Mucosa of descending colon (tissue), 3 donors: ENCODE measurements around the gene ITFG1. TPM values are rescaled to one million over a fixed set of nuclear protein-coding genes. Genes with fewer than 3 reads are reported as not detected.

Experiments
- ATAC-seq: fragments of 200-7000 bp; cut with Tn5 transposase; one replicate; pipeline ENCODE4 v1.9.1; 2020; ENCODE audit warnings: mild to moderate bottlenecking, moderate library complexity
- DNase-seq, 3 donors: peaks; one replicate each; pipeline ENCODE4 v3.0.0-alpha.2; 2020
- H3K36me3 ChIP-seq: fragments of 200-600 bp; one replicate; pipeline ENCODE4 v1.8.0; 2021; ENCODE audit warnings: low read depth, mild to moderate bottlenecking
- H3K4me1 ChIP-seq: fragments of 200-600 bp; one replicate; pipeline ENCODE4 v1.8.0; 2021; ENCODE audit warnings: low read depth, mild to moderate bottlenecking
- H3K4me3 ChIP-seq: fragments of 200-600 bp; one replicate; pipeline ENCODE4 v1.8.0; 2021; ENCODE audit warnings: mild to moderate bottlenecking
- H3K9me3 ChIP-seq: fragments of 200-600 bp; one replicate; pipeline ENCODE4 v1.8.0; 2021; ENCODE audit warnings: mild to moderate bottlenecking
- intact Hi-C, 2 donors: fragments of 100-400 bp; cut with DNase I in 1 of 2; cut with micrococcal nuclease in 1 of 2; formaldehyde crosslinking; loops; one replicate each; pipeline versions ENCODE4 v1.11.0 to v1.11.1; 2022; cut with DNase I, micrococcal nuclease
- long read RNA-seq, 2 donors: library from polyadenylated mRNA; unstranded; transcript quantifications; one replicate each; pipeline ENCODE4 v2.0.0, GENCODE V29; 2019 to 2021
- total RNA-seq, 3 donors: library from RNA; stranded (reverse); fragmentation: NEBNext Ultra II Directional in 2 of 3; extraction: Animal tissue kit (Norgen Biotek cat#: 25700) in 2 of 3; gene quantifications; one replicate each; pipeline versions ENCODE4 v1.2.1 to v1.2.4, GENCODE V29; 2021 to 2023
- TF ChIP-seq, protein P1 (sequence below): fragments of 200-600 bp; IDR thresholded peaks from one replicate; pipeline ENCODE4 v1.8.0; 2022; ENCODE audit warnings: antibody characterized with exemption, mild to moderate bottlenecking
- donor health status: DM: no; HTN: no; CAD: no; lungs with moderate emphysema.
- donor health status: DM: no; HTN: no; CAD: no.
- donor health status: DM: no; HTN: yes; CAD: no.

ITFG1 gene
- total RNA-seq: 10 to 100 TPM; 53.7 to 82.7 (median 73.9) TPM
- long read RNA-seq, donor 1, transcript ITFG1-201 (18 exons, 3,400 nt): major isoform, 95 of 111 reads
- long read RNA-seq, donor 1, partial matches to known transcripts: 3 of 111 reads
- long read RNA-seq, donor 1, other reads (novel, unspliced or antisense): 13 of 111 reads
- long read RNA-seq, donor 2, transcript ITFG1-201 (18 exons, 3,400 nt): major isoform, 65 of 86 reads
- long read RNA-seq, donor 2, partial matches to known transcripts: 5 of 86 reads
- long read RNA-seq, donor 2, other reads (novel, unspliced or antisense): 16 of 86 reads

DNA sequence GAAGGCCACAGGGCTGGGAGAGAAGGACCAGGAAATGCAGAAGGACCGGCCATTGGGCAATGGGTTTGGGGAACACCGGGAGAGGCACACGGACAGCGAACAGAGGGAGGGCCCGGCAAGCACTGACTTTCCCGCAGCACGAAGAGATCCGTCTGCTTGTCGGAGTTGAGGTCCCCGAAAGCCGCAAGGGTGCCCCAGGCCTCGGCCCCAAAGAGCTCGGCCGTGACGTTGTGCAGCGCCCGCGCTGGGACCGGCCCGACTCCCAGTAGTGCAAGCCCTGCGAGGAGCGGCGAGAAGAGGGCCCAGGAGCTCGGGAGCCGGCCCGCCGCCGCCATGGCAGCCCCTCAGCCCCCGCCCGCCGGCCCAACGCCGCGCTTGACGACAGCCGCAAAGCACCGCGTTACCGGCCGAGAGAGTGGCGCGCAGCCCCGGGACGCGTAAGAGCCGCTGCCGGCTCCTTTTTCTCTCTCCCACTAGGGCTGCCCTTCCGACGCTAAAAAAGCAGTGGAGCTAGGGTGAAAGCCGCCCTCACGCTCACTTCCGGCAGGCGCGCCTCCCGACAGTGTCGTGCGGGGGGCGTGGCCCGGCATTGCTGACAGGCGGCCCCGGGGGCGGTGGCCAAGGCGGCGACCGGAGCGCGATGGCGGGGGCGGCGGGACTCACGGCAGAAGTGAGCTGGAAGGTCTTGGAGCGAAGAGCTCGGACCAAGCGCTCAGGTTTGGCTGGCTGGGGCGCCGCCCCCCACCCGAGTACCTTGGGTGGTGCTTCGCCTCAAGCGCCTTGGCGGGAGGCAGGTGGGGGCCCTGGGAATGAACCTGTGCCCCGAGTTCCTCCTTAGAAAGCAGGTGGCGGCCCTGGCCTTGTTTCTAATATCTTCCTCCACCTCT, at the start of gene ITFG1, which contains the start of gene PHKB:
Gene ITFG1, minus strand, starts transcription at position 353 of the 887 bp plus-strand sequence. Its CDS starts 18 bp downstream, at position 335.
Gene PHKB, plus strand, starts transcription at position 621 of the 887 bp plus-strand sequence. Its CDS starts 20 bp downstream, at position 641.
- peak; percentile 97 for ATAC-seq
- TF ChIP-seq, protein P1, sequence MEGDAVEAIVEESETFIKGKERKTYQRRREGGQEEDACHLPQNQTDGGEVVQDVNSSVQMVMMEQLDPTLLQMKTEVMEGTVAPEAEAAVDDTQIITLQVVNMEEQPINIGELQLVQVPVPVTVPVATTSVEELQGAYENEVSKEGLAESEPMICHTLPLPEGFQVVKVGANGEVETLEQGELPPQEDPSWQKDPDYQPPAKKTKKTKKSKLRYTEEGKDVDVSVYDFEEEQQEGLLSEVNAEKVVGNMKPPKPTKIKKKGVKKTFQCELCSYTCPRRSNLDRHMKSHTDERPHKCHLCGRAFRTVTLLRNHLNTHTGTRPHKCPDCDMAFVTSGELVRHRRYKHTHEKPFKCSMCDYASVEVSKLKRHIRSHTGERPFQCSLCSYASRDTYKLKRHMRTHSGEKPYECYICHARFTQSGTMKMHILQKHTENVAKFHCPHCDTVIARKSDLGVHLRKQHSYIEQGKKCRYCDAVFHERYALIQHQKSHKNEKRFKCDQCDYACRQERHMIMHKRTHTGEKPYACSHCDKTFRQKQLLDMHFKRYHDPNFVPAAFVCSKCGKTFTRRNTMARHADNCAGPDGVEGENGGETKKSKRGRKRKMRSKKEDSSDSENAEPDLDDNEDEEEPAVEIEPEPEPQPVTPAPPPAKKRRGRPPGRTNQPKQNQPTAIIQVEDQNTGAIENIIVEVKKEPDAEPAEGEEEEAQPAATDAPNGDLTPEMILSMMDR: peak; percentile 13
- peaks cover 18% of the 10 kb centered on the region for H3K4me1 ChIP-seq

DNA sequence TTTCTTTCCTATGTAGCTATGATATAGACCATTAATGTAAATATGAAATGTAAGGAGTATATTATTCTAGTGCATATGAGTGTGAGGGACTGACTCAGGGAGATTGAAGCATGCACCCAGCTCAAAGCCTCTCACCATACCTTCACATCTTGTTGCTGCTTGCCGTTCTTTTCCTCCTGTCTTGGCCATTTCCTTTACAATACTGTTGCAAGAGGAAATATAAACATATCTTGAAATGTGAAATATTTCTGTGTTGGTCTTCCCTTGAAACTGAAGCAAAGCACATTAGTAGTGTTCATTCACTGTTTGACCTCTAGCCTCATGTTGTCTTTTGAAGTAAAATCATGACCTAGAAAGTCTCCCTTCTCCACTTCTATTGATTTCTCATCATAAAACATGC, 46.8 kb upstream of the ITFG1 start:
- peaks cover 1% of the 10 kb centered on the region for H3K36me3 ChIP-seq
- no peak overlapping the region for H3K4me3 ChIP-seq
- no peaks in the 10 kb centered on the region for H3K9me3 ChIP-seq
- ATAC-seq: no peak
- TF ChIP-seq, protein P1: no peak
- no peak for DNase-seq
- H3K4me1 ChIP-seq: no peaks in the 10 kb centered on the region
- intact Hi-C loops: no loop called here

More for the DNA sequence above, at the start of gene ITFG1, which contains the start of gene PHKB:
- peak within 1 kb of the TSS; percentile 89 for H3K4me3 ChIP-seq
- intact Hi-C loops: no loop called here
- peak; percentile 95 to 96 (median 95) for DNase-seq
- no peaks in the 10 kb centered on the region for H3K9me3 ChIP-seq
- H3K36me3 ChIP-seq: no peaks in the 10 kb centered on the region

DNA sequence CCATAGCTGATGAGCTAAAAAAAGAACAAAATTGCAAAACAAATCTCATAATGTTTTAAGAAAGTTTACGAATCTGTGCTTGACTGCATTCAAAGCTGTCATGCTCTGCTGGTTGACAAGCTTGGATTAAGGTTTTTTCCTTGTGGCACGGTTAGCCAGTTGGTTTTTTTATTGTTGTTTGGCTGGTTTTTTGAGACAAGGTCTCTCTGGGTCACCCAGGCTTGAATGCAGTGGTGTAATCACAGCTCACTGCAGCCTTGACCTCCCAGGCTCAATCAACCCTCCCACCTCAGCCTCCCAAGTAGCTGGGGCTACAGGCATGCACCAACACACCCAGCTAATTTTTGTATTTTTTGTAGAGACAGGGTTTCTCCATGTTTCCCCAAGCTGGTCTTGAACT, 45.9 kb upstream of the ITFG1 start:
- Histone ChIP-seq H3K4me3 (no peak overlapping the region), H3K36me3 (peaks cover 4% of the 10 kb centered on the region), H3K4me1 (no peaks in the 10 kb centered on the region), H3K9me3 (no peaks in the 10 kb centered on the region)
- TF ChIP-seq, protein P1: no peak
- DNase-seq (no peak), ATAC-seq (no peak)
- intact Hi-C loops: no loop called here

DNA sequence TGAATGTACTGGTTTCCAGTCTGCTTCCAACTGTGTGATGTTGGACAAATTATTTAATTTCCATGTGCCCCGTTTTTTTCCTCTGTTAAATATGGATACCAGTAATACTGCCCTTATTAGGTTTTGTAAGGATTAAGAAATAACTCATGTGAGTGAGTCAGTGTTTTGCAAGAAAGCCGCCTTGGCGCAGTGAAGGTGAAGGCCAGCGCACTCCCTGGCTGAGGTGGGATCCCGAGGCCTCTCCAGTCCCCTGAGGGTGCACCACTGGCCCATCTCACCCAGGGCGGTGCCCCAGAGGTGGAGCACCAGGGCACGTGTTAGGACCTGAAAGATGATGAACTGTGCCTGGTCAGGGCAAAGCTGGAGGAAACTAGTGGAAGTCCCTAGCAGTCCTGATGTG, 43.7 kb upstream of the ITFG1 start:
- TF ChIP-seq, protein P1: no peak
- H3K4me3 ChIP-seq: no peak overlapping the region
- peaks cover 4% of the 10 kb centered on the region for H3K36me3 ChIP-seq
- intact Hi-C loops: no loop called here
- no peaks in the 10 kb centered on the region for H3K4me1 ChIP-seq
- no peaks in the 10 kb centered on the region for H3K9me3 ChIP-seq
- DNase-seq (no peak), ATAC-seq (no peak)

DNA sequence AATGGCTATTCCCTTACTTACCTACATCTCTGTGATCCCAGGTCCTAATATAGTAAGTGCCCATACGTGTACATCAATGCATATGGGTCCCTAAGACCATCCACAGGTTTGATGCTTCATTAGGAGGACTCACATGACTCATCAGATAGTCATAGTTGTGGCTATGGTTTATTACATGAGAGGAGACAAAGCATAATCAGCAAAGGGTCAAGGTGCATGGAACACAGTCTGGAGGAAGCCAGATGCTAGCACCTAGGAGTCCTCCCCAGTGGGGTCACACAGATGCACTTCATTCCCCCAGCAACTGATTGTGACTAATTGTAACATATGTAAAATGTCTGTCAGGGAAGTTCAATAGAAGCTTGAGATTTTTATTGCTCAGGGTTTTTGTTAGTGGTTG, 43.1 kb upstream of the ITFG1 start:
- no peak for DNase-seq
- Histone ChIP-seq H3K9me3 (no peaks in the 10 kb centered on the region), H3K4me3 (no peak overlapping the region), H3K36me3 (peaks cover 4% of the 10 kb centered on the region), H3K4me1 (no peaks in the 10 kb centered on the region)
- intact Hi-C loops: no loop called here
- peak; percentile 56 for ATAC-seq
- TF ChIP-seq, protein P1: no peak
